ENCODE measurements around the gene ARHGAP4.

Gene ARHGAP4

GRCh38 chrX:153870791-153871360, 55.2 kb downstream of the ARHGAP4 start:
- no peak overlapping the region for H3K27ac ChIP-seq (ENCODE audit: low read depth, low read length, severe bottlenecking)
- peaks cover 5% of the 10 kb centered on the region for H3K4me1 ChIP-seq (ENCODE audit: control insufficient read depth, insufficient read depth, low read length, poor library complexity, severe bottlenecking)
- 85 to 87% methylated on average over 6 to 10 of the region's 21 CpGs for WGBS, 2 experiments (ENCODE audit: insufficient coverage in 2 of 2)
- H3K4me3 ChIP-seq (ENCODE audit: extremely low read depth, insufficient read depth, low read length, poor library complexity, severe bottlenecking): no peak overlapping the region
- no peaks in the 10 kb centered on the region for H3K9me3 ChIP-seq (ENCODE audit: control insufficient read depth, low read length)
- H3K36me3 ChIP-seq (ENCODE audit: control insufficient read depth, insufficient read depth, low read length): peaks cover 28% of the 10 kb centered on the region

- Histone ChIP-seq H3K4me1 (ENCODE audit: control insufficient read depth, insufficient read depth, low read length, poor library complexity, severe bottlenecking) (peaks cover 5% of the 10 kb centered on the region), H3K36me3 (ENCODE audit: control insufficient read depth, insufficient read depth, low read length) (peaks cover 33% of the 10 kb centered on the region), H3K9me3 (ENCODE audit: control insufficient read depth, low read length) (no peaks in the 10 kb centered on the region), H3K4me3 (ENCODE audit: extremely low read depth, insufficient read depth, low read length, poor library complexity, severe bottlenecking) (no peak overlapping the region), H3K27ac (ENCODE audit: low read depth, low read length, severe bottlenecking) (no peak overlapping the region)
- WGBS, 2 experiments (ENCODE audit: insufficient coverage in 2 of 2): 95 to 100% methylated on average over 4 of the region's 11 CpGs
These were observed 55.8 kb downstream of the ARHGAP4 start for GRCh38 chrX:153870288-153870690.

- Histone ChIP-seq H3K36me3 (ENCODE audit: control insufficient read depth, insufficient read depth, low read length) (peaks cover 33% of the 10 kb centered on the region), H3K27ac (ENCODE audit: low read depth, low read length, severe bottlenecking) (no peak overlapping the region), H3K4me3 (ENCODE audit: extremely low read depth, insufficient read depth, low read length, poor library complexity, severe bottlenecking) (no peak overlapping the region), H3K4me1 (ENCODE audit: control insufficient read depth, insufficient read depth, low read length, poor library complexity, severe bottlenecking) (peaks cover 5% of the 10 kb centered on the region), H3K9me3 (ENCODE audit: control insufficient read depth, low read length) (no peaks in the 10 kb centered on the region)
- 93 to 97% methylated on average over 8 to 11 of the region's 31 CpGs for WGBS, 2 experiments (ENCODE audit: insufficient coverage in 2 of 2)
These were observed 56.4 kb downstream of the ARHGAP4 start for GRCh38 chrX:153869473-153870287.

- no peak overlapping the region for H3K27ac ChIP-seq (ENCODE audit: low read depth, low read length, severe bottlenecking)
- H3K36me3 ChIP-seq (ENCODE audit: control insufficient read depth, insufficient read depth, low read length): peaks cover 37% of the 10 kb centered on the region
- H3K4me3 ChIP-seq (ENCODE audit: extremely low read depth, insufficient read depth, low read length, poor library complexity, severe bottlenecking): no peak overlapping the region
- WGBS, 2 experiments (ENCODE audit: insufficient coverage in 2 of 2): 94 to 98% methylated on average over 9 to 17 of the region's 26 CpGs
- peaks cover 5% of the 10 kb centered on the region for H3K4me1 ChIP-seq (ENCODE audit: control insufficient read depth, insufficient read depth, low read length, poor library complexity, severe bottlenecking)
- no peaks in the 10 kb centered on the region for H3K9me3 ChIP-seq (ENCODE audit: control insufficient read depth, low read length)
These were observed 57.2 kb downstream of the ARHGAP4 start for GRCh38 chrX:153868576-153869472.

GRCh38 chrX:153867671-153868070, 58.4 kb downstream of the ARHGAP4 start:
- Histone ChIP-seq H3K4me1 (ENCODE audit: control insufficient read depth, insufficient read depth, low read length, poor library complexity, severe bottlenecking) (peaks cover 5% of the 10 kb centered on the region), H3K4me3 (ENCODE audit: extremely low read depth, insufficient read depth, low read length, poor library complexity, severe bottlenecking) (no peak overlapping the region), H3K36me3 (ENCODE audit: control insufficient read depth, insufficient read depth, low read length) (peaks cover 34% of the 10 kb centered on the region), H3K27ac (ENCODE audit: low read depth, low read length, severe bottlenecking) (no peak overlapping the region), H3K9me3 (ENCODE audit: control insufficient read depth, low read length) (no peaks in the 10 kb centered on the region)
- 92% methylated on average over 3 of the region's 13 CpGs; no CpG with 5 or more reads in 1 of the 2 experiments for WGBS, 2 experiments (ENCODE audit: insufficient coverage in 2 of 2)

GRCh38 chrX:153867139-153867538, 58.9 kb downstream of the ARHGAP4 start:
- H3K9me3 ChIP-seq (ENCODE audit: control insufficient read depth, low read length): no peaks in the 10 kb centered on the region
- H3K27ac ChIP-seq (ENCODE audit: low read depth, low read length, severe bottlenecking): no peak overlapping the region
- no peak overlapping the region for H3K4me3 ChIP-seq (ENCODE audit: extremely low read depth, insufficient read depth, low read length, poor library complexity, severe bottlenecking)
- peaks cover 1% of the 10 kb centered on the region for H3K4me1 ChIP-seq (ENCODE audit: control insufficient read depth, insufficient read depth, low read length, poor library complexity, severe bottlenecking)
- no CpG with 5 or more reads among the region's 9 CpGs for WGBS, 2 experiments (ENCODE audit: insufficient coverage in 2 of 2)
- H3K36me3 ChIP-seq (ENCODE audit: control insufficient read depth, insufficient read depth, low read length): peaks cover 36% of the 10 kb centered on the region

- no peaks in the 10 kb centered on the region for H3K9me3 ChIP-seq (ENCODE audit: control insufficient read depth, low read length)
- no peak overlapping the region for H3K4me3 ChIP-seq (ENCODE audit: extremely low read depth, insufficient read depth, low read length, poor library complexity, severe bottlenecking)
- H3K4me1 ChIP-seq (ENCODE audit: control insufficient read depth, insufficient read depth, low read length, poor library complexity, severe bottlenecking): no peaks in the 10 kb centered on the region
- no peak overlapping the region for H3K27ac ChIP-seq (ENCODE audit: low read depth, low read length, severe bottlenecking)
- H3K36me3 ChIP-seq (ENCODE audit: control insufficient read depth, insufficient read depth, low read length): peaks cover 35% of the 10 kb centered on the region
- WGBS, 2 experiments (ENCODE audit: insufficient coverage in 2 of 2): 97 to 100% methylated on average over 6 to 13 of the region's 22 CpGs
These were observed 59.6 kb downstream of the ARHGAP4 start for GRCh38 chrX:153866302-153867019.

- Histone ChIP-seq H3K4me1 (ENCODE audit: control insufficient read depth, insufficient read depth, low read length, poor library complexity, severe bottlenecking) (no peaks in the 10 kb centered on the region), H3K36me3 (ENCODE audit: control insufficient read depth, insufficient read depth, low read length) (peaks cover 35% of the 10 kb centered on the region), H3K9me3 (ENCODE audit: control insufficient read depth, low read length) (no peaks in the 10 kb centered on the region), H3K27ac (ENCODE audit: low read depth, low read length, severe bottlenecking) (no peak overlapping the region), H3K4me3 (ENCODE audit: extremely low read depth, insufficient read depth, low read length, poor library complexity, severe bottlenecking) (no peak overlapping the region)
- 83 to 100% methylated on average over 2 to 4 of the region's 9 CpGs for WGBS, 2 experiments (ENCODE audit: insufficient coverage in 2 of 2)
These were observed 60.4 kb downstream of the ARHGAP4 start for GRCh38 chrX:153865685-153866084.

GRCh38 chrX:153865321-153865580, 60.8 kb downstream of the ARHGAP4 start:
- H3K4me3 ChIP-seq (ENCODE audit: extremely low read depth, insufficient read depth, low read length, poor library complexity, severe bottlenecking): no peak overlapping the region
- no peak overlapping the region for H3K27ac ChIP-seq (ENCODE audit: low read depth, low read length, severe bottlenecking)
- 80% methylated on average over 7 of the region's 11 CpGs; no CpG with 5 or more reads in 1 of the 2 experiments for WGBS, 2 experiments (ENCODE audit: insufficient coverage in 2 of 2)

GRCh38 chrX:153864561-153865320, 61.3 kb downstream of the ARHGAP4 start:
- Histone ChIP-seq H3K9me3 (ENCODE audit: control insufficient read depth, low read length) (no peaks in the 10 kb centered on the region), H3K27ac (ENCODE audit: low read depth, low read length, severe bottlenecking) (no peak overlapping the region), H3K36me3 (ENCODE audit: control insufficient read depth, insufficient read depth, low read length) (peaks cover 26% of the 10 kb centered on the region), H3K4me1 (ENCODE audit: control insufficient read depth, insufficient read depth, low read length, poor library complexity, severe bottlenecking) (no peaks in the 10 kb centered on the region), H3K4me3 (ENCODE audit: extremely low read depth, insufficient read depth, low read length, poor library complexity, severe bottlenecking) (no peak overlapping the region)
- WGBS, 2 experiments (ENCODE audit: insufficient coverage in 2 of 2): 96% methylated on average over 11 to 19 of the region's 30 CpGs

More at GRCh38 chrX:153865321-153865580, 60.8 kb downstream of the ARHGAP4 start:
- no peaks in the 10 kb centered on the region for H3K4me1 ChIP-seq (ENCODE audit: control insufficient read depth, insufficient read depth, low read length, poor library complexity, severe bottlenecking)
- H3K9me3 ChIP-seq (ENCODE audit: control insufficient read depth, low read length): no peaks in the 10 kb centered on the region
- H3K36me3 ChIP-seq (ENCODE audit: control insufficient read depth, insufficient read depth, low read length): peaks cover 31% of the 10 kb centered on the region
